GM18499 (cell line): ENCODE data around the gene USP36.
"Not testable (repeated sequence)": the region's sequence is repeated elsewhere in the genome, so short reads cannot be mapped to it uniquely, and the experiment has no call there.

Source experiments
- ATAC-seq: cut with Tn5 transposase; IDR thresholded peaks from one replicate; pipeline ENCODE4 v1.9.1; 2021; ENCODE audit warnings: moderate number of reproducible peaks; ENCODE audit not compliant: insufficient read depth, unreplicated experiment

Gene USP36

GRCh38 chr17:78873519-78874340, 33.1 kb upstream of the USP36 start:
- no peak for ATAC-seq

DNA sequence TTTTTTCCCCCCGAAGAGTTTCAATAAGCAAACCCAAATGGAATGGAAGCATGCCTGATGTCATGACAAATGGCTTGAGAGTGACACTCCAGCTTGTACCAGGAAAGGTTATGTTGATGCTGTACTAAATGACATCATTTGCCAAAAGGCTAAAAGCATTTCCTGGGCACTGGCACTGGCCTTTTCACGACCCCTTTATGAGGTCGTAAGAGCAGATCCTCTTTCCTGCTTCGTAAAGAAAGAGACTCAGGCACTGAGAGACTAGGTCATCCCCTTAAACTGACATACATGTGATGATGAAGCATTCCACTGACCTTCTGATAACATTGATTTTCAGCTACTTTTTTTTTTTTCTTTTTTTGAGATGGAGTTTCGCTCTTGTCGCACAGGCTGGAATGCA, 31.9 kb upstream of the USP36 start:
- ATAC-seq, result no peak

DNA sequence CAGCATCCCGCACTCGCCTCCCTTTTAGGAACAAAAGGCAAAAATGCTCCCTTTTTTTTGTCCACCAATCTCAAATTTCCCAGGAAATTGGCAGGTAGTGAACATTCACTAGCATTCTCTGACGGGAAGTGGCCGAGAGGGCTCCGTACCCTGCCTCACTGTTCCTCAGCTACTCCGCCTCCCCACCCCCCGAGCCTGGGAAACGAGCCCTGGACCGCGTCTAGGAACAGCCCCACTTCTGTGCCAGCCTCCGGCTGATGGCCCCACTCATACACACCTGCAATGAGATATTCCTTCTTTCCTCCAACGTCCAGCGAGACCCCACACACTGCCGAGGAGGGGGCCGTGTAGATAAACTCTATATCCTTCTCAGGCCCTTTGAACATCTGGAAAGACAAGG, 30.0 kb upstream of the USP36 start:
- no peak for ATAC-seq

- ATAC-seq, result no peak
Observed at GRCh38 chr17:78868391-78868790, 27.8 kb upstream of the USP36 start.

GRCh38 chr17:78867046-78867445, 26.4 kb upstream of the USP36 start:
- ATAC-seq, result not testable (repeated sequence)

- ATAC-seq, result no peak
Observed at GRCh38 chr17:78865682-78866390, 25.2 kb upstream of the USP36 start.

- ATAC-seq, result no peak
Observed at GRCh38 chr17:78864117-78864516, 23.5 kb upstream of the USP36 start.

GRCh38 chr17:78862073-78863023, 21.7 kb upstream of the USP36 start:
- ATAC-seq, result no peak

DNA sequence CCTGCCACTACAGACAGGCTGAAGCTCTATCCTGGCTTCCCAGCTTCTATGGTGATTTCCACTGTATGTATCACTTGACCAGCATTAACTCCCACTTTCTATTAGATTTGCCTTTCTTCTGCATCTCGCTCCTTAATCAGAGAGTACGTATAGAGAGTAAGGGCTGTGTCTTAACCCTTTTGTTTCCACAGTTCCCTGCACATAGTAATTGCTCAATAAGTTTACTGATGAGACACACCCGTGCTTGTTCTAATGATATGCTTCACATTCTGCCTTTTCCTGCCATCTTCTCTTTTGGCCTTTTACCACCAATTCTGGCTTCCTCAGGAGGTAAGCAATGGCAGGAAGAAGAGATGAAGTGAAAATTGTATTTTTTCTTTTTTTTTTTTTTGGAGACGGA, 20.6 kb upstream of the USP36 start:
- no peak for ATAC-seq

GRCh38 chr17:78859051-78859450, 18.4 kb upstream of the USP36 start:
- no peak for ATAC-seq

- no peak for ATAC-seq
Observed at GRCh38 chr17:78857266-78857665, 16.7 kb upstream of the USP36 start.

- no peak for ATAC-seq
Observed at GRCh38 chr17:78855561-78856165, 15.0 kb upstream of the USP36 start.

- ATAC-seq, result no peak
Observed at GRCh38 chr17:78854508-78854907, 13.9 kb upstream of the USP36 start.

GRCh38 chr17:78853926-78854394, 13.3 kb upstream of the USP36 start:
- ATAC-seq, result no peak

DNA sequence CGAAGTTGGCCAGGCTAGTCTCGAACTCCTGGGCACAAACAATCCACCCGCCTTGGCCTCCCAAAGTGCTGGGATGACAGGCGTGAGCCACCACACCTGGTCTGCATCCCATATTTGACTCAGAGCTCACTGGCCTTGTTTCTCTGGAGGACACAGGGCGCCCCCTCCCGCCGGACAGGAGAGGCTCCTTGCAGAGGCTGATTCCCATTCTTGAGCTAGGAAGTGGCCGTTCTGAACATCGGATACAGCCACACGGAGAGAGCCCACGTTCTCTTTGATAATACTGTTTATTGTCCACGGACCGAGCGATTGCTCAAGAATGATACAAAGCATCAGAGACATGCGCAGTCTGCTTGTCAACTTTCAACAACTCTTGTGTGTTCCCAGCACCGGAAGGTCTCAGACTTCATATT, 12.1 kb upstream of the USP36 start:
- no peak for ATAC-seq

DNA sequence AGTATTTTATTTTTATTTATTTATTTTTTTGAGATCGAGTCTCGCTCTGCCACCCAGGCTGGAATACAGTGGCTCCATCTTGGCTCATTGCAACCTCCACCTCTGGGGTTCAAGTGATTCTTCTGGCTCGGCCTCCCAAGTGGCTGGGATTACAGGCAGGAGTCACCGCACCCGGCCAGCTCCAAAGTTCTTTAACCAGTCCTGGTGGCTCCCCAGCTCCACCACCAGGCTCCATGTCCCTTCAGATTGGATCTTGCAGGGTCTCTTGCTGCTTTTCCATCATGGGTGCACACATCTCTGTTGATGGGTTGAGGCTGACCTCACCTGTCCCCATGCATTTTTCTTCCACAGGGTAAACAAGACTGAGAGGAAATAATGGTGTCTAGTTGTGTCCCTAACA, 8.4 kb upstream of the USP36 start:
- ATAC-seq, result no peak

GRCh38 chr17:78847052-78847451, 6.4 kb upstream of the USP36 start:
- no peak for ATAC-seq

DNA sequence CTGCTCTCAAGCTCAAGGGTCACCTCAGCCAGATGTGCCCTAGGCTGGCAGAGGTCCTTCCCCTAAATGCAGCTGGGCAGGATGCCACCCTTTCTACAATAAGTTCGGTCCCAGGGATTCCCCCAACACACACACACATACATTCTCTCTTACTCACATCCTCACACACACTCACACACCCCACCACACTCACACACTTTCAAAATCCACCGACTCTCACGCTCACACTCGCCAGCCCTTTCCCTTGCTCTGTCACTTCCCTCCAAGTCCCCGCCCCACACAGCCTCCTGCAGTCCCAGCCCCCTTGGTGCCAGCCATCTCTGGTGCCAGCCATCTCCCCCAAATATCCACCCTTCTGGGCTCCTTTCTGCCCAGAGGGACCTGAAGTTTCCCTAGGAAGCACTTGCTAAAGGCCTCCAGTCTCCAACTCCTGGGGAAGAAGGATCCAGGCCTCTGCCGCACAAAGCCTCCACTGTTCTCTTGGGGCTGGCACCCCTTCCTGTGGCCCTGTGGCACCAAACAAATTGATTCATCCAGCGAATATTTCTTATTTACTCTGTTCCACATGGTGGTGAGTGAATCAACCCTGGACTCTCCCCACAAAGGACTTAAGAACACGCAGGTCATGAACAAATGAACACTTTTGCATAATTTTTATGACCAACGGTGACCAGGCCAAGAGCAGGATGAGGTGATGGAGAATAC, 3.8 kb upstream of the USP36 start:
- ATAC-seq, result no peak

DNA sequence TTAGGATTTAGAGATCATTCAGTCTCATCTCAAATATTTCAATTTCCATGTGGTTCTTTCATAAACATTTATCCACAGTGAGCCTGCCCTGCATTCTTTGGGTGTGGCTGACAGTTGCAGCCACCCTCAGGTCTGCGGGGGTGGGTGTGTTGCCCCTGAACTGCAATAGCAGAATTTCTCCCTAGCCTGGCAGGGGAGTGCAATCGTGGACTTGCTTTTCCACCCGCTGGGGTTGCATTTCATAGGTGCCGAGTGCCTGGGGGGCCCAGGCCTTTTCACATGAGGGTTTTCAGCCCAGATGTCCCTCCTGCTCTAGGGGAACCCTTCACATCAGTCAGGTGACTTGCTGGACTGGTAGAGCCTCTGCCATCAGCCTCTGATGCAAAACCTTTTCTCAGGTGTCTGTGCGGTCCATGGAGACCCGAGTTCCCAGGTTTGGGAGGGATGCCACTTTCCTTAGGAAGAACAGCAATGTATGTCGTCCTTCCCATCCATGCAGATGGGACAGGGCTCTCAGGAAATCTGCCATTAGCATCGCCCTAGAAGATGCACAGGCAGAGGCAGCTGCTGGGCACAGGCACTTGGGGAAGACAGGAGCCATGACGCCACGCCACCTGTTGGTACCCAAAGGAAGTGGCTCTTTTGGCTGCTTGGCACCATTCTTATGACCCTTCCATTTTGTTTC, 2.4 kb upstream of the USP36 start:
- no peak for ATAC-seq
